ENCODE data around the gene RFTN1. TPM values are rescaled to one million over a fixed set of nuclear protein-coding genes. Genes with fewer than 3 reads are reported as not detected.
A peak's percentile ranks its signal among the peaks of the same experiment; 100 is the strongest.

RFTN1 gene, protein sequence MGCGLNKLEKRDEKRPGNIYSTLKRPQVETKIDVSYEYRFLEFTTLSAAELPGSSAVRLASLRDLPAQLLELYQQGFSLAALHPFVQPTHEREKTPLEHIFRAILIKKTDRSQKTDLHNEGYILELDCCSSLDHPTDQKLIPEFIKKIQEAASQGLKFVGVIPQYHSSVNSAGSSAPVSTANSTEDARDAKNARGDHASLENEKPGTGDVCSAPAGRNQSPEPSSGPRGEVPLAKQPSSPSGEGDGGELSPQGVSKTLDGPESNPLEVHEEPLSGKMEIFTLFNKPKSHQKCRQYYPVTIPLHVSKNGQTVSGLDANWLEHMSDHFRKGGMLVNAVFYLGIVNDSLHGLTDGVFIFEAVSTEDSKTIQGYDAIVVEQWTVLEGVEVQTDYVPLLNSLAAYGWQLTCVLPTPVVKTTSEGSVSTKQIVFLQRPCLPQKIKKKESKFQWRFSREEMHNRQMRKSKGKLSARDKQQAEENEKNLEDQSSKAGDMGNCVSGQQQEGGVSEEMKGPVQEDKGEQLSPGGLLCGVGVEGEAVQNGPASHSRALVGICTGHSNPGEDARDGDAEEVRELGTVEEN
- polyA plus RNA-seq (2013), result 38.7 TPM

DNA sequence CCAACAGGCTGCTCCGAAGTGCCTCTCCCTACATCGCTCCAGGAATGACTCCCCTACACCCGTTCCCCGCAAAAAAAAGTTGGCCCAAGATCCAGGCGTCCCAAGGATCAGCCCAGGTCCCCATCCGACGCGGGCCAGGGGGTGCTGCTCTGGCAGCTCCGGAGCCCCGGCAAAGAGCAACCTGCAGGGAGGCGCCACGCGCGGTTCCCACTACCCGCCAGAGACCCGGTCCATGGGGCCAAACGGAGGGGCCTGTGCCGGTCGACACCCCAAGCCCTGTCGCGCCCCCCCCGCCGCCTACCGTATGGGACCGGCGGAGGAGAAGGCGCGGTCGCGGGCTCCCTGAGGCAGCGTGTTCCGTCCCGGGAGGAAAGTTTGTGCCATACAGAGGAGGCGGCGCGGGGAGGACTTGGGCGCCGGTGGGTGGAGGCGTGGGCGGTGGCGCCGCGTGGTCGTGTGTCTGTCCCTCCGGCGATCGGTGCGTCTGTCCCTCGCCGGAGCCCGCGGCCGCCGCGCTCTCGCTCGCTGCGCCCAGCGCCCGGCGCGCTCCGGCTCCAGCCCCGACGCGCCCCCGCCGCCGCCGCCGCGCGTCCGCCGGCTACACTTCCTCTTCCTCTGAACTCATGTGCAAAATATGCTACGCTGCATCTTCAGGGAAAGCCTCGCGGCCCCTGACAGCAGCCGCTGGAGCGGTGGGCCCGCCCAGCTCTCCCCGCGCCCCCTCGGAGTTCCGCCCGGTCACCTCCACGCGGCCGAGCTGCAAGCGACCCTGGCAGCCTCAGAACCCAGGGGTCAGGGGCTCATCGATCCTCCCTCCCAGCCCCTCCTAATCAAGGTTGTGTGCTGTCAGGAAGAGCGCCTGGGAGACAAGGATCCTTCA lies at the start of gene RFTN1:
Gene RFTN1, minus strand, starts transcription at position 559 of the 880 bp plus-strand sequence. CDS start 19,830 bp downstream, outside the sequence.
- CTCF ChIA-PET, result interaction anchor here (0.7 to 2.0 kb wide), 6 partner anchors 14 to 222 kb away, joined by 3 to 8 read pairs (median 5); no protein-coding TSS in a partner anchor
- peaks cover 18 to 85% (median 72%) of the 10 kb centered on the region in 4 experiments for H3K4me1 ChIP-seq (ENCODE audit: control extremely low read depth in 1 of 4, control insufficient read depth in 4 of 4, insufficient read depth in 4 of 4, low read length in 3 of 4)
- peak; percentile 62 to 83 (median 74) for DNase-seq
- no peaks in the 10 kb centered on the region for H3K36me3 ChIP-seq (ENCODE audit: control insufficient read depth in 4 of 4, insufficient read depth in 4 of 4, low read length in 3 of 4)
- peak within 1 kb of the TSS; percentile 77 to 78 for H3K27ac ChIP-seq (ENCODE audit: insufficient read depth in 1 of 2, low read depth in 1 of 2, low read length in 2 of 2, poor library complexity in 1 of 2, severe bottlenecking in 2 of 2)
- H3K9me3 ChIP-seq (ENCODE audit: control extremely low read depth in 1 of 5, control insufficient read depth in 4 of 5, insufficient read depth in 2 of 5, low read depth in 1 of 5, low read length in 4 of 5), result peaks cover 0 to 2% (median 0%) of the 10 kb centered on the region in 5 experiments
- H3K4me3 ChIP-seq (ENCODE audit: control insufficient read depth in 1 of 7, extremely low read depth in 1 of 7, insufficient read depth in 4 of 7, low read depth in 2 of 7, low read length in 6 of 7), result peak within 1 kb of the TSS; percentile 74 to 96 (median 87)
- under 1% methylated on average over 83 of the region's 92 CpGs for WGBS (ENCODE audit: insufficient coverage)
- no peaks in the 10 kb centered on the region for H3K27me3 ChIP-seq (replicated peaks in 2 of 5; ENCODE audit: control insufficient read depth in 4 of 5, insufficient read depth in 5 of 5, low read length in 4 of 5)
- POLR2A ChIA-PET, result interaction anchor here (1.5 kb wide), 1 partner anchor 31 kb away, joined by 5 read pairs; no protein-coding TSS in a partner anchor

DNA sequence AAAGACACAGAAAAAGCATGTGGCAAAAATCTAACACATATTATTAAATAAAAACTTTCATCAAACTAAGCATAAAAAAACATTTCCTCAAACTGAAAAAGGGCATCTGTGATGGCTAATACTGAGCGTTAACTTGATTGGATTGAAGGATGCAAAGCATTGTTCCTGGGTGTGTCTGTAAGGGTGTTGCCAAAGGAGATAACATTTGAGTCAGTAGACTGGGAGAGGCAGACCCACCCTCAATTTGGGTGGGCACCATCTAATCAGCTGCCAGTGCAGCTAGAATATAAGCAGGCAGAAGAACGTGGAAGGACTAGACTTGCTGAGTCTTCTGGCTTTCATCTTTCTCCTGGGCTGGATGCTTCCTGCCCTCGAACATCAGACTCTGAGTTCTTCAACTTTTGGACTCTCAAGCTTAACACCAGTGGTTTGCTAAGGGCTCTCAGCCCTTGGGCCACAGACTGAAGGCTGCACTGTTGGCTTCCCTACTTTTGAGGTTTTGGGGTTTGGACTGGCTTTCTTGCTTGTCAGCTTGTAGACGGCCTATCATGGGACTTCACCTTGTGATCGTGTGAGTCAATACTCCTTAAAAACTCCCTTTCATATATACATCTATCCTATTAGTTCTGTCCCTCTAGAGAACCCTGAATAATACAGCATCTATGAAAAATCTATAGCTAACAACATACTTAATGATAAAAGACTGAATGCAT lies 46.3 kb upstream of the RFTN1 start:
- ChIA-PET POLR2A (no interaction called here), CTCF (interaction anchor here (1.0 to 1.6 kb wide), 2 partner anchors 269 to 271 kb away, joined by 3 read pairs; no protein-coding TSS in a partner anchor)
- Histone ChIP-seq H3K4me3 (ENCODE audit: control insufficient read depth in 1 of 7, extremely low read depth in 1 of 7, insufficient read depth in 4 of 7, low read depth in 2 of 7, low read length in 6 of 7) (no peak overlapping the region), H3K9me3 (ENCODE audit: control extremely low read depth in 1 of 5, control insufficient read depth in 4 of 5, insufficient read depth in 2 of 5, low read depth in 1 of 5, low read length in 4 of 5) (peaks cover 0 to 7% (median 0%) of the 10 kb centered on the region in 5 experiments), H3K4me1 (ENCODE audit: control extremely low read depth in 1 of 4, control insufficient read depth in 4 of 4, insufficient read depth in 4 of 4, low read length in 3 of 4) (no peaks in the 10 kb centered on the region), H3K36me3 (ENCODE audit: control insufficient read depth in 4 of 4, insufficient read depth in 4 of 4, low read length in 3 of 4) (no peaks in the 10 kb centered on the region), H3K27me3 (replicated peaks in 2 of 5; ENCODE audit: control insufficient read depth in 4 of 5, insufficient read depth in 5 of 5, low read length in 4 of 5) (no peaks in the 10 kb centered on the region), H3K27ac (ENCODE audit: insufficient read depth in 1 of 2, low read depth in 1 of 2, low read length in 2 of 2, poor library complexity in 1 of 2, severe bottlenecking in 2 of 2) (no peak overlapping the region)
- 93% methylated on average over 3 of the region's 5 CpGs for WGBS (ENCODE audit: insufficient coverage)
- DNase-seq, result peak in 2 of 3 donors; percentile 13 to 45

DNA sequence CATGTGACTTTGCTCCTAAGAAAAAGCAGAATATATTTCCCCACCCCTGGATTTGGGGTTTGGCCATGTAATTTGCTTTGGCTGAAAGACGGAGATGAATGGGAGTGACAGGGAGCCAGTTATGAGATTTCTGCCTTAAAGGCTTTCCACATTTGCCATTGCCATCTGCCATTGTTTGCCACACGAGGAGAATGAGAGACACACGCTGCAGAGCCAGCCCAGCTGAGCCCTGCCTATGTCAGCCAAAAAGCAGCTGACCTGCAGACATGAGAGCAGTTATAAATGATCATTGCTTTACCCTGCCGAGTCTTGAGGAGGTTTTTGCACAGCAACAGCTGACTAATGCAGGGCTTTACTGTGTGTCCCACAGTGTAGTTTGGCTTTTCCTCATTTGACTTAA lies 40.6 kb upstream of the RFTN1 start:
- no peak overlapping the region for H3K27ac ChIP-seq (ENCODE audit: insufficient read depth in 1 of 2, low read depth in 1 of 2, low read length in 2 of 2, poor library complexity in 1 of 2, severe bottlenecking in 2 of 2)
- no peaks in the 10 kb centered on the region for H3K36me3 ChIP-seq (ENCODE audit: control insufficient read depth in 4 of 4, insufficient read depth in 4 of 4, low read length in 3 of 4)
- peaks cover 0 to 6% (median 3%) of the 10 kb centered on the region in 4 experiments for H3K4me1 ChIP-seq (ENCODE audit: control extremely low read depth in 1 of 4, control insufficient read depth in 4 of 4, insufficient read depth in 4 of 4, low read length in 3 of 4)
- POLR2A ChIA-PET, result no interaction called here
- CTCF ChIA-PET, result interaction anchor here (1.3 to 2.7 kb wide), 5 partner anchors 17 to 287 kb away, joined by 3 to 18 read pairs (median 5); no protein-coding TSS in a partner anchor
- no peaks in the 10 kb centered on the region for H3K27me3 ChIP-seq (replicated peaks in 2 of 5; ENCODE audit: control insufficient read depth in 4 of 5, insufficient read depth in 5 of 5, low read length in 4 of 5)
- no peak for DNase-seq
- no peak overlapping the region for H3K4me3 ChIP-seq (ENCODE audit: control insufficient read depth in 1 of 7, extremely low read depth in 1 of 7, insufficient read depth in 4 of 7, low read depth in 2 of 7, low read length in 6 of 7)
- 95% methylated on average over 4 of the region's 4 CpGs for WGBS (ENCODE audit: insufficient coverage)
- no peaks in the 10 kb centered on the region for H3K9me3 ChIP-seq (ENCODE audit: control extremely low read depth in 1 of 5, control insufficient read depth in 4 of 5, insufficient read depth in 2 of 5, low read depth in 1 of 5, low read length in 4 of 5)

DNA sequence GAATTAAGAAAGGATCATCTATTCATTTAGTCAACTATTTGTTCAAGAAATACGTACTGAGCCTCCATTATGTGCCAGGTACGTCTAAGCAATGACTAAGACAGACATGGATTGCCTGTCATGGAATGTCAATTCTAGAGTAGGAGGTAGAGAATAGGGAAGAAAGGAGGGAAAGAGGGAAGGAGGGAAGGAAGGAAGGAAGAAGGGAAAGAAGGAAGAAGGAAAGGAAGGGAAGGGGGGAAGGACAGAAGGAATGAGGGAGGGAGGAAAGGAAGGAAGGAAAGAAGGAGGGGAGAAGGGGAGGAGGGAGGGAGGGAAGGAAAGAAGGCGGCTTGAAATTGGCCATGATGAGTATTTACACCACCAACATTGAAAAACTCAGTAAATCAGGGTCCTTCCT lies 39.3 kb upstream of the RFTN1 start:
- H3K4me3 ChIP-seq (ENCODE audit: control insufficient read depth in 1 of 7, extremely low read depth in 1 of 7, insufficient read depth in 4 of 7, low read depth in 2 of 7, low read length in 6 of 7), result no peak overlapping the region
- peaks cover 0 to 6% (median 3%) of the 10 kb centered on the region in 4 experiments for H3K4me1 ChIP-seq (ENCODE audit: control extremely low read depth in 1 of 4, control insufficient read depth in 4 of 4, insufficient read depth in 4 of 4, low read length in 3 of 4)
- 100% methylated on average over 2 of the region's 3 CpGs for WGBS (ENCODE audit: insufficient coverage)
- H3K9me3 ChIP-seq (ENCODE audit: control extremely low read depth in 1 of 5, control insufficient read depth in 4 of 5, insufficient read depth in 2 of 5, low read depth in 1 of 5, low read length in 4 of 5), result no peaks in the 10 kb centered on the region
- H3K27me3 ChIP-seq (replicated peaks in 2 of 5; ENCODE audit: control insufficient read depth in 4 of 5, insufficient read depth in 5 of 5, low read length in 4 of 5), result no peaks in the 10 kb centered on the region
- no peak overlapping the region for H3K27ac ChIP-seq (ENCODE audit: insufficient read depth in 1 of 2, low read depth in 1 of 2, low read length in 2 of 2, poor library complexity in 1 of 2, severe bottlenecking in 2 of 2)
- CTCF ChIA-PET, result interaction anchor here (1.1 to 4.0 kb wide), 9 partner anchors 14 to 503 kb away, joined by 3 to 39 read pairs (median 6); no protein-coding TSS in a partner anchor
- H3K36me3 ChIP-seq (ENCODE audit: control insufficient read depth in 4 of 4, insufficient read depth in 4 of 4, low read length in 3 of 4), result no peaks in the 10 kb centered on the region
- POLR2A ChIA-PET, result no interaction called here
- no peak for DNase-seq

DNA sequence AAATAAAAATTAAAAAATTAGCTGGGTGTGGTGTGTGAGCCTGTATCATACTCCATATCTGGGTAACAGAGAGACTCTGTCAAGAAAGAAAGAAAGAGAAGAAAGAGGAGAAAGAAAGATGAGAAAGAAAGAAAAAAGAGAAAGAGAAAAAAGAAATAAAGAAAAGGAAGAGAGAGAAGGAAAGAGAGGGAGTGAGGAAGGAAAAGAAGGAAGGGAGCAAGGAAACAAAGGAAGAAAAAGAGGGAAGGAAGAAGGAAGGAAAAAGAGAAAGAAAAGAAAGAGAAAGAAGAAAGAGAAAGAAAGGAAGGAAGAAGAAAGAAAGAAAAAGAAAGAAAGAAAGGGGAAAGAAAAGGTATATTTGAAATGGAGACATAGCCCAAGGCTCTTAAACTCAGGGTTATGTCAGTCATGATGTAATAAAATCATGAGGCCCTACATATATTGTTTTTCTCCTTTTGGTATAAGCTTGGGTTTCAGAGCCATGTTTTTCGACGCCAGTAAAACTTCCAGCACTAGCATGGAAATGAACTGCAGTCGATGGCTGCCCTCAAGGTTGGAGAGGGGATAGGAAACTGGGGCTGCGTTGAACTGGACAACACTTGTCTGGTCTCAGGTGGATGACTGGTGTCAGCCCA lies 38.0 kb upstream of the RFTN1 start:
- ChIA-PET POLR2A (no interaction called here), CTCF (interaction anchor here (0.7 to 4.0 kb wide), 11 partner anchors 13 to 735 kb away, joined by 3 to 39 read pairs (median 4); no protein-coding TSS in a partner anchor)
- Histone ChIP-seq H3K27ac (ENCODE audit: insufficient read depth in 1 of 2, low read depth in 1 of 2, low read length in 2 of 2, poor library complexity in 1 of 2, severe bottlenecking in 2 of 2) (no peak overlapping the region), H3K4me3 (ENCODE audit: control insufficient read depth in 1 of 7, extremely low read depth in 1 of 7, insufficient read depth in 4 of 7, low read depth in 2 of 7, low read length in 6 of 7) (no peak overlapping the region), H3K9me3 (ENCODE audit: control extremely low read depth in 1 of 5, control insufficient read depth in 4 of 5, insufficient read depth in 2 of 5, low read depth in 1 of 5, low read length in 4 of 5) (no peaks in the 10 kb centered on the region), H3K4me1 (ENCODE audit: control extremely low read depth in 1 of 4, control insufficient read depth in 4 of 4, insufficient read depth in 4 of 4, low read length in 3 of 4) (peaks cover 0 to 6% (median 3%) of the 10 kb centered on the region in 4 experiments), H3K36me3 (ENCODE audit: control insufficient read depth in 4 of 4, insufficient read depth in 4 of 4, low read length in 3 of 4) (no peaks in the 10 kb centered on the region), H3K27me3 (replicated peaks in 2 of 5; ENCODE audit: control insufficient read depth in 4 of 5, insufficient read depth in 5 of 5, low read length in 4 of 5) (no peaks in the 10 kb centered on the region)
- 100% methylated on average over 2 of the region's 4 CpGs for WGBS (ENCODE audit: insufficient coverage)
- no peak for DNase-seq
